Frontal cortex (tissue), 4 donors: ENCODE results near the gene IMMP2L. TPM values are rescaled to one million over a fixed set of nuclear protein-coding genes. Genes with fewer than 3 reads are reported as not detected.

Experiments
- DNase-seq, 2 donors: peaks; one replicate each; pipeline ENCODE4 v3.0.0; 2012; ENCODE audit warnings: low spot score in 2 of 2
- FAIRE-seq: peaks from 2 replicates; lab custom pipeline; 2012; peaks lifted over from hg19 to GRCh38; lab: Jason Lieb, UNC
- total RNA-seq: library from RNA; depleted of rRNA; stranded (reverse); fragments of >200 nt; gene quantifications from one replicate; pipeline ENCODE4 v1.2.3, GENCODE V29; 2014
- donor health status: control.
- donor health status: control.
- donor health status: control.

Gene IMMP2L
- total RNA-seq, 1 donor from 2014 or later: 9.8 TPM

- FAIRE-seq: no peak
- DNase-seq: no peak
Observed at GRCh38 chr7:111409714-111410422, 152.4 kb downstream of the IMMP2L start.

GRCh38 chr7:111408724-111409123 lies 153.6 kb downstream of the IMMP2L start:
- no peak for FAIRE-seq
- no peak for DNase-seq

- FAIRE-seq (no peak), DNase-seq (no peak)
Observed at GRCh38 chr7:111407258-111407657, 155.0 kb downstream of the IMMP2L start.

GRCh38 chr7:111405621-111406020 lies 156.7 kb downstream of the IMMP2L start:
- FAIRE-seq (no peak), DNase-seq (no peak)

GRCh38 chr7:111401516-111401915 lies 160.8 kb downstream of the IMMP2L start:
- DNase-seq: no peak
- FAIRE-seq: no peak

- FAIRE-seq: no peak
- no peak for DNase-seq
Observed at GRCh38 chr7:111400088-111400487, 162.2 kb downstream of the IMMP2L start.

GRCh38 chr7:111394891-111395290 lies 167.4 kb downstream of the IMMP2L start:
- no peak for FAIRE-seq
- no peak for DNase-seq

GRCh38 chr7:111393011-111393754 lies 169.1 kb downstream of the IMMP2L start:
- DNase-seq (no peak), FAIRE-seq (no peak)

DNA sequence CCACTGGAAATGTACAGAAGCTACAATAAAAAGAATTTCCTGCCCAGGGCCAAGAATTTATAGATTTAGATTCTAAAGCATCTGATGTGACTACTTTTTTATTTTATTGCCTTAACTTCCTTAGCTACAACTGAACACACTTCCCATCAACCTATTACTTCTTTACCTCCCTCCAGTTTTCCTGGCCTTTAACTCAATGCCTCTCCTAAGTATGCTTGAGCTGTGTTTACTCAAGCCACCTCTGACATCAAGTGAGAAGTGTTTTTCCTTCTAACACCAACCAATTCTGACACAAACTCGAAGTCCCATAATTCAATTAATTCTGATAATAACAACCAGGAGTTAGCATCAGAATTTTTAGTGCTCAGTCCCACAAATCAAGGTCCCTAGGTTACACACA lies 170.0 kb downstream of the IMMP2L start:
- DNase-seq (no peak), FAIRE-seq (no peak)

DNA sequence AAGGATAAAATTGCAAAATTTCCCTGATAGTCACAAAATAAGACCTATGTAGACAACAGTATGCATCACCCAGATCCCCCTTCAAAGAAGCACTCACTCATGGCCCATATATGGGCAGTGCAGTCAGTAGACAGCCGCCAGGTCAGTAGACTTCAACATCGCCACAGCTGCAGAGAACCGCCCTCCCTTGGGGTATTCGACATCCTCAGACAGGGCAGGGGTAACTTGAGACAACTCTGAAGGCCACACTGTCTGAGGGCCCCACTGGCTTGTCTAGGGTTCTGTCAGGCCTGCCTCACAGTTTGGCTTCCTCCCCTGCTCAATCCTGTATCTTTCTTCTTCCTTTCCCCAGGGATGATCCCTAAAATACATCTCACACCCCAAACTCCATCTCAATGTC lies 172.3 kb downstream of the IMMP2L start:
- no peak for FAIRE-seq
- no peak for DNase-seq

DNA sequence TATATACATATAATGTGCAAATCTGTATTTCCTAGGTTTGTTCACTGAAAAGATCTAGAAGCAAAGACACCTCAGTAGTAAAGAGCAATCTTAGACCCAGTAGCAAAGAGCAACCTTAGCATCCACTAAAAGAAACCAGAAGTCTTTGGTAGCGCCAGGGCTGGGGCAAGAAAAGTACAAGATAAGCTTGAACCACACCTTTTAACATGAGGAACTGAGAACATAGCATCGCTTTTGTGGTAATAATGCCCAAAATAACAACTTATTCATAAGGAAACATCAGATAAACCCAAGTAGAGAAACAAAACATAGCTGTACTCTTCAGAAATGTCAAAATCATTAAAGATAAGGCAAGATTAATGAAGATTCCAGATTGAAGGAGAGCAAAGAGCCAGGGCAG lies 173.4 kb downstream of the IMMP2L start:
- DNase-seq (no peak), FAIRE-seq (no peak)

DNA sequence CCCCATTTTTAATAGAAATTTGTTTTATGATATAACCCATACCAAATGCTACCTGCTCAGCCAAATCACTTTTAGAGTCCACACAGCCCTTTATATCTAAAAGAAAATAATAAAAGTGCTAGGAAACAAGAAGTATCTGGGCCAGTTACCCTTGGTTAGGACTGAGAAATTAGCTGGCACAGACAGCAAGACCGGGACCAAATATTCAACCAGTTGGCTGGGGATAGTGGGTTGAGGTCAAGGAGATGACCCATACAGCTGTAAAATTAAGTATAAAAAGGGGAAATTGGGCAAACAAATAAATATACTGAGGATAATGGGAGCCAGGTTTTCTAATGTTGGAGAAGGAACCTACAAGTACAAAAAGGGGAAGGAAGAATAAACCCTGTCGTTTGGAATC lies 174.3 kb downstream of the IMMP2L start:
- DNase-seq (no peak), FAIRE-seq (no peak)

GRCh38 chr7:111384065-111384891 lies 178.0 kb downstream of the IMMP2L start:
- DNase-seq (no peak), FAIRE-seq (no peak)

DNA sequence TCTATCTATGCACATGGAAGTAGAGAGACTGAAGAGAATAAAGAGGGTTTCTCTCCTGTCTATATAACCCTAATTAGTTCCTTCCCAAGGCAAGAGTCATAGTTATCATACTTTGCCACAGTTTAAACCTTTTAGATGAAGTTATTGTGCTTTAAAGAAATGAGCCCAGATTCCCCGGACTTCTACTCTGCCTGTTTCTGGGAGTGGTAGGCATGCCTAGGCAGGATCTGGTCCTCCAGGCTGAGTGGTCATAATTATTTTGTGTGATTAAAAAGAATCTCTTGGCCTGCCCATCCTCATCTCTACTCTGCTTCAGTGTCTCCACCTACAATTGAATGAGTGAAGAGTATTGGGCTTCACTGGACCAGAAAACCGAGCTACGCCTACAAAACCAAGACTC lies 179.2 kb downstream of the IMMP2L start:
- DNase-seq: no peak
- no peak for FAIRE-seq

- FAIRE-seq: no peak
Observed at GRCh38 chr7:111381590-111381989, 180.7 kb downstream of the IMMP2L start.

GRCh38 chr7:111380945-111381344 lies 181.3 kb downstream of the IMMP2L start:
- DNase-seq (no peak), FAIRE-seq (no peak)

More at GRCh38 chr7:111381590-111381989, 180.7 kb downstream of the IMMP2L start:
- DNase-seq: no peak

DNA sequence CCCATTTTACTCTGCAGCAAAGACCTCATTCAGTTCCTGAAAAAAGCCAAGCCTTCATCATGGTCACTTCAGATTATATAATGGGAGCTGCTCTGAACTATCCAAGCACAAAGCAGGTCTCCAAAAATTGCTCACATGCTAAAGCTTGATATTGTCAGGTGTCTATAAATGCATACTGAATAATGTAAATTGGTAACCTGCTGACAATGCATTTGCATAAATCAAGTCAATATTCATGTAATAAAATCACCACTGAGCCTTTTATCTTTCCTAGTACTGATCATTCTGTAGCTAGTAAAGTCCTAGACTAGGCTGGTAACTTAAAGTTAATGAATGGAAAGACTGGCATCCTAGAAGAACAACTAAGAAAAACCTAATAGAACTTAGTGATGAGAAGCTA lies 188.3 kb downstream of the IMMP2L start:
- FAIRE-seq (no peak), DNase-seq (no peak)

- no peak for FAIRE-seq
- DNase-seq: no peak
Observed at GRCh38 chr7:111371437-111371836, 190.9 kb downstream of the IMMP2L start.

DNA sequence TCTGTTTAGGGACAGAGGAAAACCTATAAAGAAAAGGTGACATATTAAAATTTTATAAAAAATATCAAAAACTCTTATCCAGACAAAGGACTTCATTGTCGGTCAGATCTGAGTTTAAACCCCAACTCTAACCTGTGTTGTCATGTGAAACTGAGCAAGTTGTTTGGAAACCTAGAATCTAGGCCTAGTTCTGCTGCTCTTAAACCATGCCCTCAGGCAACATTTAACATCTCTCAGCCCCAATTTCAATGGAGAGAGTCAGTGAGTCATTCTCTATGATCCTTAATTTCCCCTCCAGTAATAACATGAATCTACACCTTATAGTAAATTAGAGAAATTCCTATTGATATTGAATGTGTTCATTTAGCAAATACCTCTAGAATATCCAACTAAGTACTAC lies 192.3 kb downstream of the IMMP2L start:
- FAIRE-seq: no peak
- DNase-seq: no peak

- DNase-seq (no peak), FAIRE-seq (no peak)
Observed at GRCh38 chr7:111368381-111369065, 193.8 kb downstream of the IMMP2L start.
